Endodermal cell (in vitro differentiated cells): Measurements from ENCODE around the gene SIRT6. TPM values are rescaled to one million over a fixed set of nuclear protein-coding genes. Genes with fewer than 3 reads are reported as not detected.
A peak's percentile ranks its signal among the peaks of the same experiment; 100 is the strongest.

Source experiments
- DNase-seq: peaks from one replicate; pipeline ENCODE4 v3.0.0-alpha.2; 2017
- H3K27ac ChIP-seq: 2 replicates; pipeline ENCODE4 v1.5.1; 2013; ENCODE audit warnings: mild to moderate bottlenecking, low read depth, low read length, moderate library complexity
- H3K27me3 ChIP-seq: 2 replicates; pipeline ENCODE4 v1.6.1; 2013; ENCODE audit warnings: mild to moderate bottlenecking, low read length, moderate library complexity; ENCODE audit not compliant: insufficient read depth, control insufficient read depth, poor library complexity, severe bottlenecking
- H3K36me3 ChIP-seq: 2 replicates; pipeline ENCODE4 v1.7.0; 2013; ENCODE audit warnings: mild to moderate bottlenecking, low read length, moderate library complexity; ENCODE audit not compliant: control insufficient read depth, insufficient read depth
- H3K4me1 ChIP-seq: one replicate; pipeline ENCODE4 v1.7.0; 2013; ENCODE audit warnings: low read length; ENCODE audit not compliant: control insufficient read depth, insufficient read depth
- H3K4me3 ChIP-seq: 2 replicates; pipeline ENCODE4 v1.5.1; 2013; ENCODE audit warnings: mild to moderate bottlenecking, low read length, moderate library complexity
- H3K9ac ChIP-seq: 2 replicates; pipeline ENCODE4 v1.6.1; 2013; ENCODE audit warnings: mild to moderate bottlenecking, low read length, moderate library complexity; ENCODE audit not compliant: poor library complexity, severe bottlenecking; ENCODE audit errors: extremely low read depth
- H3K9me3 ChIP-seq: 2 replicates; pipeline ENCODE4 v1.6.1; 2013; ENCODE audit warnings: mild to moderate bottlenecking, low read length, moderate library complexity; ENCODE audit not compliant: control insufficient read depth
- H3K27ac Mint-ChIP-seq: 2 replicates; pipeline ENCODE4 v1.8.0; 2020; ENCODE audit warnings: mixed read lengths
- H3K27me3 Mint-ChIP-seq: 2 replicates; pipeline ENCODE4 v1.8.0; 2021; ENCODE audit warnings: mild to moderate bottlenecking, mixed read lengths; ENCODE audit not compliant: insufficient read depth
- H3K36me3 Mint-ChIP-seq: 2 replicates; pipeline ENCODE4 v1.8.0; 2020; ENCODE audit warnings: low read depth, mixed read lengths
- H3K4me1 Mint-ChIP-seq: 2 replicates; pipeline ENCODE4 v1.8.0; 2020; ENCODE audit warnings: mixed read lengths
- H3K4me3 Mint-ChIP-seq: 2 replicates; pipeline ENCODE4 v1.8.0; 2020; ENCODE audit warnings: mild to moderate bottlenecking, moderate library complexity, mixed read lengths
- H3K9me3 Mint-ChIP-seq: 2 replicates; pipeline ENCODE4 v1.8.0; 2020; ENCODE audit warnings: mild to moderate bottlenecking, mixed read lengths
- CTCF ChIP-seq: fragments of 200-600 bp; sonication (generic); conservative IDR thresholded peaks from 2 replicates; pipeline ENCODE4 v1.5.0; 2021; ENCODE audit warnings: antibody characterized with exemption, mild to moderate bottlenecking
- WGBS, 2 experiments: methylation state at CpG; one replicate each; pipeline versions ENCODE4 v1.1.5 to v1.1.7; 2013; ENCODE audit warnings: missing lambda C conversion rate in 2 of 2, mixed read lengths in 1 of 2; ENCODE audit not compliant: insufficient coverage in 1 of 2, insufficient read length in 1 of 2; 5-methylcytosine and 5-hydroxymethylcytosine counted together
- total RNA-seq, 2 donors: library from RNA; stranded (reverse); fragmentation: NEBNext Ultra II Directional in 1 of 2; extraction: Animal tissue kit (Norgen Biotek cat#: 25700) in 1 of 2; gene quantifications; 2 replicates in 1 of 2; 3 replicates in 1 of 2; pipeline ENCODE4 v1.2.1, GENCODE V29; 2021

SIRT6 gene
- total RNA-seq, 2 donors from 2014 or later = 22.1 to 29.1 TPM

- no peak overlapping the region for H3K9ac ChIP-seq
Measured at GRCh38 chr19:4172861-4173473, 9.4 kb downstream of the SIRT6 start.

GRCh38 chr19:4171676-4172075 lies 10.7 kb downstream of the SIRT6 start:
- no peak for TF ChIP-seq CTCF
- H3K36me3 Mint-ChIP-seq = peaks cover 4% of the 10 kb centered on the region
- WGBS, 2 experiments = 61 to 69% methylated on average over 9 to 22 of the region's 22 CpGs
- peaks cover 25% of the 10 kb centered on the region for H3K27me3 ChIP-seq
- no peaks in the 10 kb centered on the region for H3K36me3 ChIP-seq
- no peak overlapping the region for H3K27ac ChIP-seq
- H3K9ac ChIP-seq = no peak overlapping the region
- no peak overlapping the region for H3K4me3 Mint-ChIP-seq
- no peak overlapping the region for H3K27ac Mint-ChIP-seq
- no peak overlapping the region for H3K4me3 ChIP-seq
- H3K4me1 Mint-ChIP-seq = no peaks in the 10 kb centered on the region
- peaks cover 33% of the 10 kb centered on the region for H3K27me3 Mint-ChIP-seq
- H3K9me3 Mint-ChIP-seq = no peaks in the 10 kb centered on the region
- DNase-seq = peak; percentile 48
- H3K9me3 ChIP-seq = no peaks in the 10 kb centered on the region
- no peaks in the 10 kb centered on the region for H3K4me1 ChIP-seq

More at GRCh38 chr19:4172861-4173473, 9.4 kb downstream of the SIRT6 start:
- no peaks in the 10 kb centered on the region for H3K9me3 ChIP-seq
- H3K36me3 ChIP-seq = no peaks in the 10 kb centered on the region
- no peak overlapping the region for H3K27ac ChIP-seq
- H3K4me1 Mint-ChIP-seq = no peaks in the 10 kb centered on the region
- H3K4me3 ChIP-seq = no peak overlapping the region
- no peak overlapping the region for H3K27ac Mint-ChIP-seq
- H3K27me3 Mint-ChIP-seq = peaks cover 31% of the 10 kb centered on the region
- H3K27me3 ChIP-seq = peaks cover 25% of the 10 kb centered on the region
- DNase-seq = peak; percentile 95
- TF ChIP-seq CTCF = no peak
- no peaks in the 10 kb centered on the region for H3K9me3 Mint-ChIP-seq
- WGBS, 2 experiments = 11 to 16% methylated on average over 11 to 45 of the region's 45 CpGs
- no peak overlapping the region for H3K4me3 Mint-ChIP-seq
- no peaks in the 10 kb centered on the region for H3K4me1 ChIP-seq
- H3K36me3 Mint-ChIP-seq = peaks cover 4% of the 10 kb centered on the region

GRCh38 chr19:4164262-4164661 lies 18.1 kb downstream of the SIRT6 start:
- no peak for DNase-seq
- WGBS, 2 experiments = 57 to 71% methylated on average over 9 to 11 of the region's 11 CpGs
- peaks cover 27% of the 10 kb centered on the region for H3K27me3 Mint-ChIP-seq

More at GRCh38 chr19:4164262-4164661, 18.1 kb downstream of the SIRT6 start:
- no peak overlapping the region for H3K27ac ChIP-seq
- no peaks in the 10 kb centered on the region for H3K27me3 ChIP-seq
- Mint-ChIP-seq H3K27ac (no peak overlapping the region), H3K4me1 (no peaks in the 10 kb centered on the region), H3K36me3 (no peaks in the 10 kb centered on the region), H3K9me3 (no peaks in the 10 kb centered on the region), H3K4me3 (no peak overlapping the region)
- H3K36me3 ChIP-seq = no peaks in the 10 kb centered on the region
- no peaks in the 10 kb centered on the region for H3K4me1 ChIP-seq
- no peaks in the 10 kb centered on the region for H3K9me3 ChIP-seq
- no peak overlapping the region for H3K9ac ChIP-seq
- no peak for TF ChIP-seq CTCF
- H3K4me3 ChIP-seq = no peak overlapping the region
